ENCODE results near the gene SPDL1. TPM values are rescaled to one million over a fixed set of nuclear protein-coding genes. Genes with fewer than 3 reads are reported as not detected.

The SPDL1 gene
- total and polyA plus RNA-seq, 4 experiments from 2014 or later = 1.3 to 12.2 (median 9.5) TPM

GRCh38 chr5:169629847-169630548 lies 46.4 kb downstream of the SPDL1 start:
- CTCF ChIA-PET (ENCODE audit: partially characterized antibody) = no interaction called here
- no peak for DNase-seq
- H3K9me3 Mint-ChIP-seq = peaks cover 0 to 5% (median under 1%) of the 10 kb centered on the region in 8 donors

DNA sequence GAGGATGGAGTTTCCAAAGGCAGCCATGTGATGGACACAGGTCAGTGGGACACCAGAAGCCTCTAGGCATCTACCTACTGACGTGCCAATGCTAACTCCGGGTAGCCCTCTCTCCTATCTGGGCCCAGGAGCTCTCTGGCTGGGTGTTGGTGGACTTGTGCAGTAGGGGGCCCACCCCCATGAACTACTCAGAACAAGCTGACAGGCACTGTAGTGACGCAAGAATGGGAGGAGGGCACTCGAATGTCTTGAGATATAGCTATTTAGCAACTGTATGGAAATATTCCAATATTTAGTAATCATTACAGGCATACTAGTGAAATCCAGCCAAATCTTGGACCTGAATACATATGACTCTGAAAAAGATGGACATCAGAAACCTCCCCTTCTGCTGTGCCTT lies 47.8 kb downstream of the SPDL1 start:
- intact Hi-C loops (cut with micrococcal nuclease) = no loop called here
- no peak overlapping the region for H3K4me3 ChIP-seq (ENCODE audit: low read length in 2 of 2)
- no peaks in the 10 kb centered on the region for H3K36me3 ChIP-seq (ENCODE audit: insufficient read depth, low read length)
- no peak for DNase-seq
- Mint-ChIP-seq H3K27me3 (peaks cover 1 to 2% of the 10 kb centered on the region in 2 donors), H3K4me3 (no peak overlapping the region), H3K27ac (no peak overlapping the region), H3K36me3 (no peaks in the 10 kb centered on the region), H3K4me1 (peaks cover 0 to 5% (median 0%) of the 10 kb centered on the region in 4 donors), H3K9me3 (peaks cover 0 to 5% (median under 1%) of the 10 kb centered on the region in 8 donors)
- H3K4me1 ChIP-seq (ENCODE audit: insufficient read depth, low read length) = peaks cover 3% of the 10 kb centered on the region
- CTCF ChIA-PET (ENCODE audit: partially characterized antibody) = no interaction called here
- no peak overlapping the region for H3K27ac ChIP-seq (ENCODE audit: low read depth, low read length)
- no peaks in the 10 kb centered on the region for H3K9me3 ChIP-seq (ENCODE audit: control insufficient read depth in 1 of 2, low read length in 2 of 2)
- H3K27me3 ChIP-seq (ENCODE audit: insufficient read depth, low read length) = no peaks in the 10 kb centered on the region
- POLR2A ChIA-PET (ENCODE audit: partially characterized antibody) = no interaction called here

More at GRCh38 chr5:169629847-169630548, 46.4 kb downstream of the SPDL1 start:
- Histone ChIP-seq H3K4me3 (ENCODE audit: low read length in 2 of 2) (no peak overlapping the region), H3K27me3 (ENCODE audit: insufficient read depth, low read length) (no peaks in the 10 kb centered on the region), H3K9me3 (ENCODE audit: control insufficient read depth in 1 of 2, low read length in 2 of 2) (no peaks in the 10 kb centered on the region), H3K4me1 (ENCODE audit: insufficient read depth, low read length) (no peaks in the 10 kb centered on the region), H3K27ac (ENCODE audit: low read depth, low read length) (no peak overlapping the region), H3K36me3 (ENCODE audit: insufficient read depth, low read length) (no peaks in the 10 kb centered on the region)
- H3K27ac Mint-ChIP-seq = no peak overlapping the region
- POLR2A ChIA-PET (ENCODE audit: partially characterized antibody) = no interaction called here
- peaks cover 1 to 4% of the 10 kb centered on the region in 2 donors for H3K27me3 Mint-ChIP-seq
- intact Hi-C loops (cut with micrococcal nuclease) = no loop called here
- H3K4me3 Mint-ChIP-seq = no peak overlapping the region
- H3K36me3 Mint-ChIP-seq = no peaks in the 10 kb centered on the region
- no peaks in the 10 kb centered on the region for H3K4me1 Mint-ChIP-seq

DNA sequence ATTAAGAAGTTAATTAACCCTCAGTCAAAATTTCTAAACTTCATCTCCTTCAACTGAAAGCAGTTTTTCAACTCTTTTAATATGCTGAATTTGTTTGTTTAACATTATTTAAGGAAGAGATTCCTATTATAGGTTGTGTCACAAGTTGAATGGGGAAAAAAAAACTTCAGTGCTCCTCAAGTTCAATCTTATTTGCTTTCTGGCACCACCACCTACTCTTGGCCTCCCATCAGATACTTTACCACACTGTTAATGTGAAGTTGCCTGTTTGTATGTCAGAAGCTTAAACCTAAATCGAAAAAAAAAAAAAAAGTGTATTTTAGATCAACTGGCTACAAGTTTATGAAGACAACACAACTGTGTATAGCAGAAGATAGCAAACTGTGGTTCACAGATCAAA lies 49.4 kb downstream of the SPDL1 start:
- no peaks in the 10 kb centered on the region for H3K27me3 ChIP-seq (ENCODE audit: insufficient read depth, low read length)
- no peak for DNase-seq
- peaks cover 8% of the 10 kb centered on the region for H3K4me1 ChIP-seq (ENCODE audit: insufficient read depth, low read length)
- H3K36me3 ChIP-seq (ENCODE audit: insufficient read depth, low read length) = no peaks in the 10 kb centered on the region
- H3K4me1 Mint-ChIP-seq = peaks cover 4 to 14% (median 7%) of the 10 kb centered on the region in 4 donors
- no peak overlapping the region for H3K27ac Mint-ChIP-seq
- H3K9me3 Mint-ChIP-seq = peaks cover 0 to 5% (median under 1%) of the 10 kb centered on the region in 8 donors
- intact Hi-C loops (cut with micrococcal nuclease) = no loop called here
- H3K4me3 Mint-ChIP-seq = no peak overlapping the region
- H3K9me3 ChIP-seq (ENCODE audit: control insufficient read depth in 1 of 2, low read length in 2 of 2) = no peaks in the 10 kb centered on the region
- no peak overlapping the region for H3K27ac ChIP-seq (ENCODE audit: low read depth, low read length)
- CTCF ChIA-PET (ENCODE audit: partially characterized antibody) = no interaction called here
- peaks cover 1 to 8% of the 10 kb centered on the region in 2 donors for H3K36me3 Mint-ChIP-seq
- POLR2A ChIA-PET (ENCODE audit: partially characterized antibody) = no interaction called here
- peaks cover 1 to 2% of the 10 kb centered on the region in 2 donors for H3K27me3 Mint-ChIP-seq
- H3K4me3 ChIP-seq (ENCODE audit: low read length in 2 of 2) = no peak overlapping the region

- Mint-ChIP-seq H3K36me3 (peaks cover 18 to 25% of the 10 kb centered on the region in 2 donors), H3K4me3 (no peak overlapping the region), H3K4me1 (peaks cover 18 to 30% (median 22%) of the 10 kb centered on the region in 4 donors), H3K9me3 (peaks cover 0 to 9% (median under 1%) of the 10 kb centered on the region in 8 donors), H3K27me3 (peaks cover 0 to 2% of the 10 kb centered on the region in 2 donors), H3K27ac (no peak overlapping the region)
- H3K4me1 ChIP-seq (ENCODE audit: insufficient read depth, low read length) = peaks cover 25% of the 10 kb centered on the region
- no peak for DNase-seq
- H3K4me3 ChIP-seq (ENCODE audit: low read length in 2 of 2) = no peak overlapping the region
- ChIA-PET CTCF (ENCODE audit: partially characterized antibody) (interaction anchor here (2.3 kb wide), 1 partner anchor 53 kb away, joined by 7 read pairs; no protein-coding TSS in a partner anchor), POLR2A (ENCODE audit: partially characterized antibody) (no interaction called here)
- H3K9me3 ChIP-seq (ENCODE audit: control insufficient read depth in 1 of 2, low read length in 2 of 2) = no peaks in the 10 kb centered on the region
- intact Hi-C loops (cut with micrococcal nuclease) = no loop called here
- no peaks in the 10 kb centered on the region for H3K36me3 ChIP-seq (ENCODE audit: insufficient read depth, low read length)
- no peak overlapping the region for H3K27ac ChIP-seq (ENCODE audit: low read depth, low read length)
- H3K27me3 ChIP-seq (ENCODE audit: insufficient read depth, low read length) = no peaks in the 10 kb centered on the region
These were observed 51.0 kb downstream of the SPDL1 start for GRCh38 chr5:169634606-169635005.

DNA sequence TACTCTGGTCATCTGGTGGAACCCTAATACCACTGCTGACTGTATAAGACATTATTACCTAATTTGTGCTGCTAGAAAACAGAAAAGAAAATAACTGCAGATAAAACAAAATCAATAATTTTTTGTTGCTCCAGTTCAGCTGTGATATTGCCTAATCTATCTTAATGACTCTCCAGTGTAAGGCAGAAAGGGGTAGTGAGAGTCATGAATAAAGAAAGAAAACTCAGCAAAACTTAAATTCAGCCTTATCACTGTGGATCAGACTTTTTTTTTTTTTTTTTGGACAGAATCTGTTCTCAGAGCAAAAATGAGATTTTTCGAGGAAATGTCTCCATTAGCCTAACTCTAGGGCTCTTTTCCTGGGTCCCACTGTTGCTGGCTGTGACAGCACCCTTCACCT lies 52.4 kb downstream of the SPDL1 start:
- ChIA-PET CTCF (ENCODE audit: partially characterized antibody) (interaction anchor here (2.3 kb wide), 1 partner anchor 55 kb away, joined by 7 read pairs; no protein-coding TSS in a partner anchor), POLR2A (ENCODE audit: partially characterized antibody) (interaction anchor here (2.6 to 3.3 kb wide), 2 partner anchors 20 to 53 kb away, joined by 14 to 21 read pairs; partner anchors contain the start of gene SPDL1)
- Mint-ChIP-seq H3K27ac (peak overlapping the region in 2 of 7 donors; percentile 53 to 94), H3K27me3 (peaks cover 0 to 2% of the 10 kb centered on the region in 2 donors), H3K36me3 (peaks cover 29 to 34% of the 10 kb centered on the region in 2 donors), H3K4me1 (peaks cover 25 to 43% (median 34%) of the 10 kb centered on the region in 4 donors), H3K4me3 (peak overlapping the region; percentile 69 to 96 (median 92)), H3K9me3 (peaks cover 0 to 9% (median 2%) of the 10 kb centered on the region in 8 donors)
- Histone ChIP-seq H3K27ac (ENCODE audit: low read depth, low read length) (no peak overlapping the region), H3K4me1 (ENCODE audit: insufficient read depth, low read length) (peaks cover 38% of the 10 kb centered on the region), H3K36me3 (ENCODE audit: insufficient read depth, low read length) (no peaks in the 10 kb centered on the region), H3K9me3 (ENCODE audit: control insufficient read depth in 1 of 2, low read length in 2 of 2) (no peaks in the 10 kb centered on the region), H3K27me3 (ENCODE audit: insufficient read depth, low read length) (no peaks in the 10 kb centered on the region), H3K4me3 (ENCODE audit: low read length in 2 of 2) (peak overlapping the region in 1 of 2 donors; percentile 71)
- intact Hi-C loops (cut with micrococcal nuclease) = no loop called here
- no peak for DNase-seq

DNA sequence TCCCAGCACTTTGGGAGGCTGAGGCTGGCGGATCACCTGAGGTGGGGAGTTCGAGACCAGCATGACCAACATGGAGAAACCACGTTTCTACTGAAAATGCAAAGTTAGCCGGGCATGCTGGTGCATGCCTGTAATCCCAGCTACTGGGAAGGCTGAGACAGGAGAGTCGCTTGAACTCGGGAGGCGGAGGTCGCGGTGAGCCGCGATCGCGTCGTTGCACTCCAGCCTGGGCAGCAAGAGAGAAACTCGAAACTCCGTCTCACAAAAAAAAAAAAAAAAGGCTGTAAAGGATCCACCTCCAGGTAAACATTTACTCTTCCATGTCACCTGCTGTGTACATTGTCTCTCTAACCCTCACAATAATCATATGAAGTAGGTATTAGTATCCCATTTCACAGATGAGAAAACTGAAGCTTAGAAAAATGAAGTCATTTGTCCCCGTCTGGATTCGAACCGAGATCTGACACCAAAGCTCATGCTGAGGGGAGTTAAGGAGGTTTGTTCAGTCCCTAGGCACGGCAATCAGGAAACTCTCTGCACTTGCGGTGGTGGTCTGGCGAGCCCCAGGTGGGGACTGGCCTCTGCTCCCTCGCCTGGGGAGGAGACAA lies 53.0 kb downstream of the SPDL1 start:
- Histone ChIP-seq H3K27me3 (ENCODE audit: insufficient read depth, low read length) (no peaks in the 10 kb centered on the region), H3K9me3 (ENCODE audit: control insufficient read depth in 1 of 2, low read length in 2 of 2) (no peaks in the 10 kb centered on the region), H3K36me3 (ENCODE audit: insufficient read depth, low read length) (no peaks in the 10 kb centered on the region), H3K4me1 (ENCODE audit: insufficient read depth, low read length) (peaks cover 45% of the 10 kb centered on the region), H3K27ac (ENCODE audit: low read depth, low read length) (peak overlapping the region; percentile 82), H3K4me3 (ENCODE audit: low read length in 2 of 2) (peak overlapping the region; percentile 71 to 80)
- intact Hi-C loops (cut with micrococcal nuclease) = loop anchor here (1.0 kb wide), 2 partner anchors 13 to 53 kb away; partner anchors contain the start of gene SPDL1
- H3K9me3 Mint-ChIP-seq = peaks cover 0 to 9% (median 2%) of the 10 kb centered on the region in 8 donors
- CTCF ChIA-PET (ENCODE audit: partially characterized antibody) = interaction anchor here (2.3 kb wide), 1 partner anchor 55 kb away, joined by 7 read pairs; no protein-coding TSS in a partner anchor
- POLR2A ChIA-PET (ENCODE audit: partially characterized antibody) = interaction anchor here (0.6 to 3.3 kb wide), 8 partner anchors 15 to 643 kb away, joined by 3 to 21 read pairs (median 5); partner anchors contain the start of gene SPDL1
- peaks cover 0 to 2% of the 10 kb centered on the region in 2 donors for H3K27me3 Mint-ChIP-seq
- peaks cover 36 to 40% of the 10 kb centered on the region in 2 donors for H3K36me3 Mint-ChIP-seq
- H3K27ac Mint-ChIP-seq = peak overlapping the region; percentile 87 to 95 (median 94)
- peak overlapping the region; percentile 91 to 96 (median 94) for H3K4me3 Mint-ChIP-seq
- H3K4me1 Mint-ChIP-seq = peaks cover 31 to 50% (median 40%) of the 10 kb centered on the region in 4 donors
- no peak for DNase-seq

Measured in CD4-positive, alpha-beta memory T cell (primary cell).